Frontal cortex (tissue), 4 donors: ENCODE results near the gene MYO7B. TPM values are rescaled to one million over a fixed set of nuclear protein-coding genes. Genes with fewer than 3 reads are reported as not detected.

Experiments used
- DNase-seq, 2 donors: peaks; one replicate each; pipeline ENCODE4 v3.0.0; 2012; ENCODE audit warnings: low spot score in 2 of 2
- FAIRE-seq: peaks from 2 replicates; lab custom pipeline; 2012; peaks lifted over from hg19 to GRCh38; lab: Jason Lieb, UNC
- total RNA-seq: library from RNA; depleted of rRNA; stranded (reverse); fragments of >200 nt; gene quantifications from one replicate; pipeline ENCODE4 v1.2.3, GENCODE V29; 2014
- donor health status: control.
- donor health status: control.
- donor health status: control.

The MYO7B gene
- total RNA-seq, 1 donor from 2014 or later: under 0.01 TPM

- DNase-seq: no peak
- no peak for FAIRE-seq
Measured at GRCh38 chr2:127681976-127682857, 146.7 kb downstream of the MYO7B start.

GRCh38 chr2:127683056-127683455 is 147.6 kb downstream of the MYO7B start:
- FAIRE-seq: no peak
- no peak for DNase-seq

GRCh38 chr2:127683757-127684156 is 148.3 kb downstream of the MYO7B start:
- DNase-seq (no peak), FAIRE-seq (no peak)

GRCh38 chr2:127685410-127686080 is 150.1 kb downstream of the MYO7B start:
- FAIRE-seq: no peak
- DNase-seq: no peak

Other genes starting within 250 kb of the MYO7B start
- 46.1 TPM for gene ERCC3, start 241.5 kb upstream of the MYO7B start, total RNA-seq
- gene MAP3K2, start 147.7 kb upstream of the MYO7B start, total RNA-seq: 37.9 TPM
- not detected for gene PROC, start 117.3 kb upstream of the MYO7B start, total RNA-seq
- gene IWS1, start 9.2 kb upstream of the MYO7B start, total RNA-seq: 37.9 TPM
- gene GPR17, start 110.5 kb downstream of the MYO7B start, total RNA-seq: 4.1 TPM
- gene LIMS2, start 139.8 kb downstream of the MYO7B start, total RNA-seq: 1.2 TPM
- 10.2 TPM for gene SFT2D3, start 165.8 kb downstream of the MYO7B start, total RNA-seq